Astrocyte (in vitro differentiated cells and primary cell): Measurements from ENCODE around the gene GPBP1L1.

Source experiments
- EZH2 ChIP-seq: IDR thresholded peaks from 2 replicates; pipeline ENCODE4 v1.6.1; 2012; ENCODE audit warnings: mild to moderate bottlenecking, low read length, inconsistent platforms; ENCODE audit not compliant: insufficient read depth
- TF ChIP-seq, protein P1 (sequence below): IDR thresholded peaks from 2 replicates; pipeline ENCODE4 v1.5.1; 2011; ENCODE audit warnings: low read depth, mild to moderate bottlenecking, inconsistent platforms, low read length, moderate library complexity; ENCODE audit not compliant: insufficient read depth

DNA sequence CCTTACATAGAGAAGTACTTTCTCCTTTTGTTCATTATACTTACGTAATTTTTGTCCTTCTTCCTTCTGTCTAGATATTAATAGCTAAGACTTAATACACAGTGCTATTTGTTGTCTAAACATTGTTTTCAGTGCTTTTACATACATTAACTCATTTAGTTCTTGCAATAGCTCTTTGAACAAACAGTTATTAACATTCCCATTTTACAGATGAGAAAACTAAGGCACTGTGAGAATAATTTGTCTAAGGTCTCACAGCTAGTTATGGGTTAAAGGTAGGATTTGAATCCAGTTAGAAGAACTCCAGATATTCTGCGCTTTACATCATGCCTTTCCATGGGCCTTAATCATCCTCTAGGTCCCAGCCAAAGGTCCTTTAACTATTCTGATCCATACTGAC is 82.1 kb downstream of the GPBP1L1 start:
- TF ChIP-seq, protein P1, sequence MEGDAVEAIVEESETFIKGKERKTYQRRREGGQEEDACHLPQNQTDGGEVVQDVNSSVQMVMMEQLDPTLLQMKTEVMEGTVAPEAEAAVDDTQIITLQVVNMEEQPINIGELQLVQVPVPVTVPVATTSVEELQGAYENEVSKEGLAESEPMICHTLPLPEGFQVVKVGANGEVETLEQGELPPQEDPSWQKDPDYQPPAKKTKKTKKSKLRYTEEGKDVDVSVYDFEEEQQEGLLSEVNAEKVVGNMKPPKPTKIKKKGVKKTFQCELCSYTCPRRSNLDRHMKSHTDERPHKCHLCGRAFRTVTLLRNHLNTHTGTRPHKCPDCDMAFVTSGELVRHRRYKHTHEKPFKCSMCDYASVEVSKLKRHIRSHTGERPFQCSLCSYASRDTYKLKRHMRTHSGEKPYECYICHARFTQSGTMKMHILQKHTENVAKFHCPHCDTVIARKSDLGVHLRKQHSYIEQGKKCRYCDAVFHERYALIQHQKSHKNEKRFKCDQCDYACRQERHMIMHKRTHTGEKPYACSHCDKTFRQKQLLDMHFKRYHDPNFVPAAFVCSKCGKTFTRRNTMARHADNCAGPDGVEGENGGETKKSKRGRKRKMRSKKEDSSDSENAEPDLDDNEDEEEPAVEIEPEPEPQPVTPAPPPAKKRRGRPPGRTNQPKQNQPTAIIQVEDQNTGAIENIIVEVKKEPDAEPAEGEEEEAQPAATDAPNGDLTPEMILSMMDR = no peak
- no peak for TF ChIP-seq EZH2
